Measurements from ENCODE around the gene PDS5B. TPM values are rescaled to one million over a fixed set of nuclear protein-coding genes. Genes with fewer than 3 reads are reported as not detected.

Gene PDS5B
- total RNA-seq, 1 experiment from 2014 or later = 26.5 TPM

DNA sequence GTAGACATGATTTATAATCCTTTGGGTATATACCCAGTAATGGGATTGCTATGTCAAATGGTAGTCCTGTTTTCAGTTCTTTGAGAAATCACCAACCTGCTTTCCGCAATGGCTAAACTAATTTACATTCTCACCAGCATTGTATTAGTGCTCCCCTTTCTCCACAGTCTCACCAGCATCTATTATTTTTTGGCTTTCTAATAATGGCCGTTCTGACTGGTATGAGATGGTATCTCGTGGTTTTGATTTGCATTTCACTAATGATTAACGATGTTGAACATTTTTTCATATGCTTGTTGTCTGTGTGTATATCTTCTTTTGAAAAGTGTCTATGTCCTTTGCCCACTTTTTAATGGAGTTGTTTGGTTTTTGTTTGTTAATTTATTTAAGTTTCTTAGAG lies 165.1 kb downstream of the PDS5B start (continued):
- TF ChIP-seq ZBTB33 (IDR thresholded peaks at IDR 0.05; ENCODE audit: extremely low read depth, insufficient replicate concordance, low read length) (no peak), YY1 (IDR thresholded peaks at IDR 0.05; ENCODE audit: extremely low read depth, insufficient replicate concordance, low read depth, low read length) (no peak), CTCF (IDR thresholded peaks at IDR 0.05 in 2 of 3, conservative IDR thresholded peaks at IDR 0.05 in 1 of 3; ENCODE audit: borderline replicate concordance in 1 of 3, insufficient read depth in 1 of 3, low read depth in 2 of 3, low read length in 2 of 3) (no peak), CBX3 (IDR thresholded peaks at IDR 0.05; ENCODE audit: low read depth) (no peak), ZFX (IDR thresholded peaks at IDR 0.05) (no peak)

- Histone ChIP-seq H3K9me2 (ENCODE audit: insufficient read depth) (no peaks in the 10 kb centered on the region), H3K9me3 (ENCODE audit: control insufficient read depth in 1 of 2, insufficient read depth in 1 of 2, low read depth in 1 of 2, low read length in 2 of 2) (no peaks in the 10 kb centered on the region), H3K27me3 (ENCODE audit: insufficient read depth, low read length) (no peaks in the 10 kb centered on the region), H3K9ac (ENCODE audit: low read length) (no peak overlapping the region), H3K79me2 (ENCODE audit: insufficient read depth, low read length) (no peaks in the 10 kb centered on the region), H3K4me3 (replicated peaks in 1 of 2; ENCODE audit: low read depth in 1 of 2, low read length in 2 of 2) (no peak overlapping the region), H3K4me1 (ENCODE audit: control insufficient read depth in 1 of 2, insufficient read depth in 2 of 2, low read length in 2 of 2) (no peaks in the 10 kb centered on the region), H2AFZ (ENCODE audit: low read depth, low read length, poor library complexity, severe bottlenecking) (no peak overlapping the region), H3K4me2 (ENCODE audit: low read length) (no peak overlapping the region), H3K36me3 (ENCODE audit: control insufficient read depth in 1 of 2, insufficient read depth in 2 of 2, low read length in 2 of 2) (no peaks in the 10 kb centered on the region), H3K27ac (ENCODE audit: low read depth, low read length) (no peak overlapping the region), H4K20me1 (ENCODE audit: insufficient read depth) (no peaks in the 10 kb centered on the region)
- ChIA-PET RAD21 (ENCODE audit: low non-redundant PET in 1 of 2, low total read pairs in 2 of 2, uncharacterized antibody in 2 of 2, unreplicated experiment in 2 of 2) (no interaction called here), POLR2A (no interaction called here), CTCF (no interaction called here)
- no peak for TF ChIP-seq ELF1 (IDR thresholded peaks at IDR 0.05; ENCODE audit: borderline replicate concordance, low read depth)
- no peak for ATAC-seq
- no TSS peak for BruUV-seq (replicated peaks)
- intact Hi-C loops (cut with micrococcal nuclease) = no loop called here
- no peak for DNase-seq (ENCODE audit: low read depth, low spot score)
Observed at GRCh38 chr13:32752311-32752710, 166.1 kb downstream of the PDS5B start.

Measured in HCT116 (cell line).